Duodenal mucosa (tissue), 2 donors: ENCODE measurements around the gene EBF3.

Source experiments
- H3K27ac ChIP-seq: one replicate; pipeline ENCODE4 v1.7.0; 2013; ENCODE audit warnings: low read depth, low read length
- H3K27me3 ChIP-seq, 2 donors: one replicate each; pipeline ENCODE4 v1.7.0; 2013; ENCODE audit warnings: low read length in 2 of 2, control low read depth in 1 of 2; ENCODE audit not compliant: insufficient read depth in 2 of 2, control insufficient read depth in 1 of 2
- H3K36me3 ChIP-seq, 2 donors: one replicate each; pipeline ENCODE4 v1.7.0; 2013; ENCODE audit warnings: low read length in 2 of 2, control low read depth in 1 of 2; ENCODE audit not compliant: insufficient read depth in 2 of 2, control insufficient read depth in 1 of 2
- H3K4me1 ChIP-seq, 2 donors: one replicate each; pipeline ENCODE4 v1.7.0; 2013; ENCODE audit warnings: low read length in 2 of 2, control low read depth in 1 of 2; ENCODE audit not compliant: insufficient read depth in 2 of 2, control insufficient read depth in 1 of 2
- H3K4me3 ChIP-seq, 2 donors: one replicate each; pipeline ENCODE4 v1.7.0; 2013; ENCODE audit warnings: low read length in 2 of 2, low read depth in 1 of 2
- H3K9ac ChIP-seq, 2 donors: one replicate each; pipeline ENCODE4 v1.7.0; 2013; ENCODE audit warnings: low read length in 2 of 2, low read depth in 1 of 2
- H3K9me3 ChIP-seq, 2 donors: one replicate each; pipeline ENCODE4 v1.7.0; 2013; ENCODE audit warnings: low read length in 2 of 2, control low read depth in 1 of 2; ENCODE audit not compliant: control insufficient read depth in 1 of 2

The EBF3 gene

DNA sequence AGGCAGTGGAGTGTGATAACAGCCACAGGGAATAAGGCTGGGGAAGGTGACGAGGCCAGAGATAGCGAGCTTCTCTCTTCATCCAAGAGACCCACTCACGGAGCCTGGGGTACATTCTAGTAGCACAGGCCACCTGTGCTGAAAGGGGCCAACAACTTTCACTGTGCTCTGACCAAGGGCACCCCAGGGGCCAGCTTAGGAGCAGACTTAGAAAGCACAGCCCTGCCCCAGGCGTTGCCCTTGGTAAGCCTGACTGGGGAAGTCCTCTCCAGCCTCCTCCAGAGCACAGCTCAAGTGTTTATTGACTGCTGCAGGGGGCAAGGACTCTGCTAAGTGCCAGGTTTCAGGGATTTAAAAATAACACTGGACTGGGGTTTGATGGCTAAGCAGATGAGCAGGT lies 44.7 kb downstream of the EBF3 start:
- no peak overlapping the region for H3K4me3 ChIP-seq
- H3K36me3 ChIP-seq: no peaks in the 10 kb centered on the region
- no peaks in the 10 kb centered on the region for H3K4me1 ChIP-seq
- H3K9ac ChIP-seq: no peak overlapping the region
- H3K9me3 ChIP-seq: no peaks in the 10 kb centered on the region
- H3K27ac ChIP-seq: no peak overlapping the region
- no peaks in the 10 kb centered on the region for H3K27me3 ChIP-seq

DNA sequence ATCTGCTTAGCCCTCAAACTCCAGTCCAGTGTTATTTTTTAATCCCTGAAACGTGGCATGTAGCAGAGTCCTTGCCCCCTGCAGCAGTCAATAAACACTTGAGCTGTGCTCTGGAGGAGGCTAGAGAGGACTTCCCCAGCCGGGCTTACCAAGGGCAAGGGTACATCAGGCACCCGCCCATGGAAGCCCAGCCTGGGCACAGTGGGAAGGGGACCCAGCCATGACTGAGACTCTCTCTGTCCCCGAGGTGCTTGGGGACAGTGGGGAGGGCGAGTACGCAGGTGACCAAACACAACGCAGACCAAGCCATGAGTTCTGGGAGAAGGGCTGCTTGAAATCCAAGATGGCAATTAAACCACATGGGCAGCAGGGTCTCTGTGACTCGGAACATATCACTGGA lies 45.2 kb downstream of the EBF3 start:
- Histone ChIP-seq H3K36me3 (no peaks in the 10 kb centered on the region), H3K27me3 (no peaks in the 10 kb centered on the region), H3K4me3 (no peak overlapping the region), H3K27ac (no peak overlapping the region), H3K4me1 (no peaks in the 10 kb centered on the region), H3K9me3 (no peaks in the 10 kb centered on the region), H3K9ac (no peak overlapping the region)

DNA sequence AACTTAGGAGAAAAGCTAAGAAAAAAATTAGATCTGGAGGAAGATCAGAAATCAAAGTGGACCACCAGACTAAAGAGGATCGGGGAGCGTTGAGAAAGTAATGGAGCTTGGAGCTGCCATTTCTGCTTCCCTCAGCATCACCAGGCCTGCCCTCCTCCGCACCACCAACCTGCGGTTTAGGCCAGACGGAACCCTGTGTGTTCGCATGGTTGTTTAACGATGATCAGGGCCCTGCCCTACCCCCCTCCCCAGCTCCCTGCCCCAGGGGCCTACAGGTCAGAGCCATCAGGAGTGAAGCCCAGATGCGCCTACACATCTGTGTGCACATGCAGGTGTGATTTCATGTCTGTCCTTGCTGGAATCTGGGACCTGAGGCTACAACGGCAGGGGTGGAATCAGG lies 45.7 kb downstream of the EBF3 start:
- no peaks in the 10 kb centered on the region for H3K4me1 ChIP-seq

DNA sequence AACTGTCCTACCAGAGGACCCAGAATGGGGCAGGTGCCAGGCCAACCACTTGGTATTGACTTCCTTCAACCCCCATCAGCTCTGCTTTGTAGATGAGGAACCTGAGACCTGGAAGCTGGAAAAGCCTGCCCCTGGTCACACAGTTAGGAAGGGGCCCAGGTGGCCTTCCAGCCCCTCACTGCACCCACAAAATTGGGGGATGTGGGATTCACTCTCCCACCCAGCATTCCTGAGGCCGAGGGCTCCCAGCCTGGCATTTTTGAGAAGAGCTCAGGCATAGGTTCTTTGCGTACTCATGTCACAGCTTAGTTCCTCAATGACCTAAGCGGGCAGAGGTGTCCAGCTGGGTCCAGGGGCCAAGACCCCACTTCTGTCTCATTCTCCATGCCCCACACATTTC lies 46.1 kb downstream of the EBF3 start:
- Histone ChIP-seq H3K9ac (no peak overlapping the region), H3K4me1 (no peaks in the 10 kb centered on the region), H3K9me3 (no peaks in the 10 kb centered on the region), H3K27ac (no peak overlapping the region), H3K4me3 (no peak overlapping the region), H3K27me3 (peaks cover 0 to 3% of the 10 kb centered on the region in 2 donors), H3K36me3 (no peaks in the 10 kb centered on the region)

More for the DNA sequence above, 45.7 kb downstream of the EBF3 start:
- Histone ChIP-seq H3K27me3 (peaks cover 0 to 3% of the 10 kb centered on the region in 2 donors), H3K36me3 (no peaks in the 10 kb centered on the region), H3K4me3 (no peak overlapping the region), H3K9me3 (no peaks in the 10 kb centered on the region), H3K27ac (no peak overlapping the region), H3K9ac (no peak overlapping the region)

DNA sequence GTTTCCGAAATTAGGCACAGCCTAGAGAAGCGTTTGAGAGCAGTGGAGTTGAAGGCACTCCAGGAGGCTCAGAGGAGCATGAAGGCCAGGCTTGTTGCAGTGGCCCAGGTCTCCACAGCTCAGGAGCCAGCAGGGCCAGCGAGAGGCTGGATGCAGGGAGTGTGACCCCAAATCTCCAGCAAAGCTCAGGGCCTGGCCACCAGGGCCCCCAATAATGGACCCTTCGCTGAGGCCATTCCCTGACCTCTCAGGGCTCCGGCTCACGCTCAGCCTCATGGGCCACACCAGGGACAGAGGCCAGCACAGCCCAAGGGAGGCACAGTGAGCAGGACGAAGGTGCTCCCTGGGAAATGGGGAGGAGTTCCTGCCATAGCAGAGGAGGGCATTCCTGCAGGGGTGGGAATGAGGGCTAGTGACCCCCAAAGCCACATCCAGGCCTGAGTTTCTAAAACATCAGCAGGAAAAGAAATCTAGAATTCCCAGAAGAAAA lies 47.5 kb downstream of the EBF3 start:
- Histone ChIP-seq H3K27me3 (peaks cover 0 to 3% of the 10 kb centered on the region in 2 donors), H3K36me3 (no peaks in the 10 kb centered on the region), H3K9ac (no peak overlapping the region), H3K4me3 (no peak overlapping the region), H3K9me3 (no peaks in the 10 kb centered on the region), H3K4me1 (no peaks in the 10 kb centered on the region), H3K27ac (no peak overlapping the region)

DNA sequence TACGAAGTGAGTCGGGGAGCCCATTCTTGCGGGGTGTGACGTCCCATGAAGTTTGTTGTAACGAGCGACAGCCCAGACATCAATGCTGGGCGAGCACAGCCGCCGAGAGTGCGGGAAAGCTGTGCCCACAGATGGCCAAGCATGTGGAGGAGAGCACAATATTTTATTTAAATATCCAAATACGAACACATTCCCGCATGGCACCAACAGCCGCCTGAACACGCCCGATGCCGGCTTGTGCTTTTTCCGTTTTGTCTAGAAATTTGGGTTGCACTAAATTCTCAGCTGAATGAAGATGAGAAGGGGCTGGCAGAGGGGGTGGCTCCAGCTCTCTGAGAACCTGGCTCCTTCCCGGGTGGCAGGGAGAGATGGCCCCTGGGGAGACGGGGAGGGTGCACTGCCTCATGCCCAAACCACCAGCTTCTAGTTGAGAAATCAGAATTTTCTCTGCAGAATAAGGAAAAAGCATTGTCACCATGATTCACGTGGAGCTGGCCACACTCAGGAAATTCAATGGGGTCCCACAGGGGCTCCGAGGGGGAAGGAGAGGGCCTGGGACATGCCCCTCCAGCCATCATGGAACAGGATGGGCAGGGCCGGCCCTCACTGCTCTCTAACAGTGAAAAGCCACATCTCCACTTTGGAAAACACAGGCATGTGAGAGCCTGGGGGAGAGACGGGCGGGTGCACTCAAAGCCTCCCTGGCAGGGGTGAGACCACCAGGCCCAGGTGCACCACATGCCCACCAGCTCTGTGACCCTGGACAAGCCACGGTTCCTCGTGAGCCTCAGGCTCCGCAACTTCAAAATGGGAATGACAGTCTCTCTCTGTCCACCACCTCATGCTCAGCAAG lies 48.3 kb downstream of the EBF3 start:
- Histone ChIP-seq H3K4me1 (no peaks in the 10 kb centered on the region), H3K4me3 (no peak overlapping the region), H3K27me3 (peaks cover 0 to 3% of the 10 kb centered on the region in 2 donors), H3K27ac (no peak overlapping the region), H3K9me3 (no peaks in the 10 kb centered on the region), H3K9ac (no peak overlapping the region), H3K36me3 (no peaks in the 10 kb centered on the region)

DNA sequence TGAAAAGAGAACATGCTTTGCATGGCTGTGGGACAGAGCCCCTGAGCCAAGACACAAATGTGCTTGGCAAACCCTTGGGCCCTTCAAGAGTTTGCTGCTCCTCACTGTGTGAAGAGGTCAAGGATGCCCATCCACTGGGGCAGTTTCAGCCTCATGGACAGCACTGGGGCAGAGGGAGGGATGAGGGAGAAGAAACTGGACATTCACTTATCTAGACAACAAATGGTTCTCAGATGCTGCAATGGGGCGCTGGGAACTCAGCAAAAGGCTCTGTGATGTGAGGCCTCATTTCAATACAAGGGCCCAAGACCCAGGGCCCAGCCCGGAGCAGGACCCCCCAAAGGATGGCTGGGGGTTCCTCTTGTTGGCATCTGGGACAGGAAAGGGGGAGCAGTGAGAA lies 49.1 kb downstream of the EBF3 start:
- Histone ChIP-seq H3K4me1 (no peaks in the 10 kb centered on the region), H3K36me3 (no peaks in the 10 kb centered on the region), H3K9ac (no peak overlapping the region), H3K27ac (no peak overlapping the region), H3K4me3 (no peak overlapping the region), H3K27me3 (peaks cover 0 to 3% of the 10 kb centered on the region in 2 donors), H3K9me3 (no peaks in the 10 kb centered on the region)

DNA sequence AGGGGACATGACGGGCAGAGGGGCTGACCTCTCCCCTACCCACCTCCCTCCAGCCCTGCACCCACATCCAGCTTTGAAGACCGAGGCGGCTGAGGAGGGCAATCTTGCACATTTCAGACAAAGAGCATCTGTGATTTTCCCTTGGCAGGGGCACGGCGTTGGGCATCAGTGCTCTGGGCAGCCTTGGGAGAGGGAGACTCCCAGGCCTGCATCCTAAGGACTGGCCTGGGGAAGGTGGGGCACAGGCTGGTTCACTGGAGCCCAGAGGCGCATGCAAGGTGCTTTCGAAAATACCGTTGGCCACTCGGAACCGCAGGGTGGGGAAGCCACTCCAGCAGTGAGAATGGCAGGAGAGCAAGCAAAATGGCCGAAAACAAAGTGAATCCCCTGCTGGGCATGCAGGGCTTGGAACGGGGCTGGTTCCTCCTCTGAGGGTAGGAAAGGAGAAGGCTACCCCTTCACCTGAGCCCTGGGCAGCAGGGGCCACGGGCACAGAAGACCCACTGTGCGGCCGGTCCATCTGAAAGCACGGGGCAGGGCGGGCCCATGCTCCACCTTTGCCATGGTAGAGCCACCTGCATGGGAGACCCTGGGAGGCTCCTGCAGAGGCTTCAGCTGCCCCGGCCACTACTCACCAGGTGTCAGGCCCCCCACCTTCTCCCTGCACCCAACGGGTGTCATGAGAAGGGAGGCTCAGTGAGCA lies 49.8 kb downstream of the EBF3 start:
- H3K9me3 ChIP-seq: no peaks in the 10 kb centered on the region
- no peak overlapping the region for H3K4me3 ChIP-seq
- no peaks in the 10 kb centered on the region for H3K36me3 ChIP-seq
- H3K4me1 ChIP-seq: no peaks in the 10 kb centered on the region
- H3K9ac ChIP-seq: no peak overlapping the region
- no peak overlapping the region for H3K27ac ChIP-seq
- H3K27me3 ChIP-seq: peaks cover 0 to 3% of the 10 kb centered on the region in 2 donors

DNA sequence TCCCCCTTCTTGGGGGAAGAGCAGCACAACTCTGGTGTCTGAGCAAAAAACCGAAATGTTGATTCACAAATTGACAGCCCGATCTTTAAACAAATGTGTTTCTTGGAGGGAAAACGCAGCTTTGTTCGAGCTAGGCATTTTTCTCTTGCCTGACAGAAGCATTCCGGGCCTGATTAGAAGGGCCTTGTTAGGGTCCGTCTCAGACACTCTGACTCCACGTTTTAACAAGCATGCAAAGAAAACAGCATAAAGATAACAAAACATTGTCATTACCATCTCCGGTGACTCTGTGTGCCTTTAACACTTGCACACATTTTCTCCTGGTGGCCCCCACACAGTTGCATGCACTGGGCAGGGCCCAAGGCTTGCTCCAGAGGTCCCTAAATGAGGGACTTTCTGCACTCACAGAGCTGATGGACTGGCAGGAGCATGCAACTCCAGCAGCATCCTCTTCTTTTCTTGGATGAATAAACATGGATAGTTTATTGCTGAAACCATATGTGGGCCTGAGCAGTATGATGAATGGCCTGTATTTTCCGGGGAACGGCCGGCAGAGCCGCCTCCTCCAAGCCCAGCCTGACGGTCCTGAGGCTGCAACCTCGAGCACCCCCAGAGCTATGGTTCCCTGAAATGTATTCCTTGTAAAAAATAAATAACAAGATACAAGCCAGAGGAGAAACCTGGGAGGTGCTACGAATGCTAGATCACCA lies 50.9 kb downstream of the EBF3 start:
- Histone ChIP-seq H3K4me1 (no peaks in the 10 kb centered on the region), H3K9me3 (no peaks in the 10 kb centered on the region), H3K27ac (no peak overlapping the region), H3K27me3 (peaks cover 2 to 3% of the 10 kb centered on the region in 2 donors), H3K9ac (no peak overlapping the region), H3K36me3 (no peaks in the 10 kb centered on the region), H3K4me3 (no peak overlapping the region)
